Erythroblast (primary cell): ENCODE data around the gene DYNLL1.
"Not testable (repeated sequence)": the region's sequence is repeated elsewhere in the genome, so short reads cannot be mapped to it uniquely, and the experiment has no call there.

Source experiments
- DNase-seq, 2 experiments: peaks; one replicate each; lab custom pipeline; 2025; lab: John Stamatoyannopoulos, UW
- GATA1 ChIP-seq: IDR thresholded peaks from 2 replicates; pipeline ENCODE4 v1.6.1; 2011; ENCODE audit warnings: low read depth, mild to moderate bottlenecking, control low read depth, low read length, moderate library complexity
- POLR2A ChIP-seq: IDR thresholded peaks from 2 replicates; pipeline ENCODE4 v1.6.1; 2011; ENCODE audit warnings: mild to moderate bottlenecking, low read length

Gene DYNLL1

DNA sequence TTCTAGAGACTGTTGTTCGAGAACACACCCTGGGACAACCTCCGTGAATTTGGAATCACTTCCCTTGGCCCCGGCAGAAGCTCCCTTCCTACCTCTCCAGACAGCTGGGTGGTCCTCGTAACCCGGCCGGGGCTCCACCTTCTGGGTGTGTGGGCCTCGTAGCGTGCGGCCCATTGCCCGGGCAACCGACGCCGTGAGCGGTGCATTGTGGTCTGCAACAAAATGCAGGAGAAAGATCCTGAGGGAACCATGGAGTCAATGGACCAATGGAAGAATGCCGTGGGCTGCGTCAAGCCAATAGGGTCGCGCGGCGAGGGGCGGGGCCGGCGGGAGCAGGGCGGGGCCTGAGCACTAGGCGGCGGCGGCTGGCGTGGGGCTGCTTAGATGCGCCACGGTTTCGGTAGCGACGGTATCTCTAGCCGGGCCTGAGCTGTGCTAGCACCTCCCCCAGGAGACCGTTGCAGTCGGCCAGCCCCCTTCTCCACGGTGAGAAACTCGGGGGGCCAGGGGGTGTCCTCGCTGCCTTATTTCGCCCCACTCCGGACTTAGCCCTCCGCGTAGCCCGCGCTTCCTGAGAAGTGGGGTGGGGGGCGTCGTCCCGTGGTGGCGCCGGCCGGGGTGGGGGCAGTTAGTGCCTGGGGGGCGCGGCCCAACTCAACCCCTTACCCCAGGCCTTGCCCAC, at the start of gene DYNLL1:
TSS of gene DYNLL1 (plus strand) at position 383 of the 682 bp plus-strand sequence. CDS start 309 bp downstream, outside the sequence.
- peak; percentile 97 to 99 for DNase-seq
- TF ChIP-seq GATA1: no peak
- peak; percentile 86 for TF ChIP-seq POLR2A

DNA sequence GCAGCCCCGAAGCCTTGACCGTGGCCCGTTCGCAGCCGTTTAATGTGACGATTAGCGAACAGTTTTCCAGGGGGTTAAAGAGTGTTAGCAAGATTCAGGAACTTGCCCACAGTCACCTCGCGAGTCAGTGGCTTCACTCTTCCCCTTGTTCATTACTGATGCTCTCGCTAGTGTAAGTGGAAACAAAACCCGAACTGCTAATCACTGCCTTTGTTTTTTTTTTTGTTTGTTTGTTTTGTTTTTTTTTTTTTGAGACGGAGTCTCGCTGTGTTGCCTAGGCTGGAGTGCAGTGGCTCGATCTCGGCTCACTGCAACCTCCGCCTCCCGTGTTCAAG, 49.1 kb upstream of the DYNLL1 start:
- DNase-seq: not testable (repeated sequence)

GRCh38 chr12:120447992-120448391, 47.9 kb upstream of the DYNLL1 start:
- TF ChIP-seq POLR2A: no peak
- TF ChIP-seq GATA1: no peak
- DNase-seq: no peak

DNA sequence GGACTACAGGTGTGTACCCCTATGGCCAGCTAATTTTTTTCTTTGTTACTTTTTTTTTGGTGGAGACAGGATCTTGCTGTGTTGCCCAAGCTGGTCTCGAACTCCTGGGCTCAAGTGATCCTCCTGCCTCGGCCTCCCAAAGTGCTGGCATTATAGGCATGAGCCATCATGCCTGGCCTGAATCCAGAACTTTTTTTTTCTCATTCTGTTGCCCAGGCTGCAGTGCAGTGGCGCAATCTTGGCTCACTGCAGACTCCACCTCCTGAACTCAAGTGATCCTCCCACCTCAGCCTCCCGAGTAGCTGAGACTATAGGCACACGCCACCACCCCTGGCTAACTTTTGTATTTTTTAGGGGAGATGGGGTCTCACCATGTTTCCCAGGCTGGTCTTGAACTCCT, 43.4 kb upstream of the DYNLL1 start:
- peak; percentile 51 to 68 for DNase-seq

DNA sequence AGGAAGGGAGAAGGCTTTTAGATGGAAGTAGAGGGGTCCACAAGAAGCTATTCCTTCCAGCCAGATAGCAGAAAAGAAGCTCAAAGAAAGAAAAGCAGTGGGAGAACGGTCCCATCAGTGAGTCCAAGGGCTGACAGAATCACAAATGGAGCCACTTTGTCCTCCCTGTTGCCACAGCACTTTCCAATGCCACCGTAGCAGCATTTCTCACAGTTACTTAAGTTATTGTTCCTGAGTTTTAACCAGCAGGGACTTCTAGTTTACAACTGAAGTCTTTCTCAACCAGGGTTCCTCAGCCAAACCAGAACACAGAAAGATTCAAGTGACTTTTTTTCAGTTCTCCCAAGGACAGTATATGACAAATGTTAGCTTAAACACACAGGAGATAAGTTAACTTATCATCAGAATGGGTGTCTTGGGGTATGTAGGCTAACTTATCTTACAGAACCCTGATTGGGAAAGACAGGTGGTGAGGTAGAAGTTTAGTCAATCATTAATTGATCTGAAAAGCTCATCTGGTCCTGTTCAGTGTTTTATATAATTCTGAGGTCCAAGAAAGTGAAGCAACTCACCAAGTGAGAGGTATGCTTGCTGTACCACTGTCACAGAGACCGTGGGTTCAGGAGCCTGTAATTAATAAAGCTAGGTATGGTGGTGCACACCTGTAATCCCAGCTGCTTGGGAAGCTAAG, 42.7 kb upstream of the DYNLL1 start:
- DNase-seq: no peak
- TF ChIP-seq GATA1 (no peak), POLR2A (no peak)

GRCh38 chr12:120453977-120454376, 41.9 kb upstream of the DYNLL1 start:
- TF ChIP-seq GATA1: no peak
- no peak for TF ChIP-seq POLR2A
- peak; percentile 49 to 56 for DNase-seq

DNA sequence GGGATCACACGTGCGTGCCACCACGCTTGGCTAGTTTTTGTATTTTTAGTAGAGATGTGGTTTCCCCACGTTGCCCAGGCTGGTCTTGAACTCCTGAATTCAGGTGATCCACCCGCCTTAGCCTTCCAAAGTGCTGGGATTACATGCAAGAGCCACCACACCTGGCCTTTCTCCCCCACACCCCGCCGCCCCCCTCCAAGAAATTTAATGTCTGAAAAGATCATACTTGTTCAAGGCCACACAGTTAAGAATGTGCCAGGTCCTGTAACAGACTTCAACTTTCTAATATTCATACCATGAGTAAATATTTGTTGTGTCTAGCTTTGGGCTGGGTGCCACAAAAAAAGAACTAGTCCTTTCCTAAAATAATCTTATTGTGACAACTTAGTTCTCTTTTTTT, 40.6 kb upstream of the DYNLL1 start:
- DNase-seq: no peak
- no peak for TF ChIP-seq GATA1
- no peak for TF ChIP-seq POLR2A

- peak; percentile 18 to 33 for DNase-seq
- TF ChIP-seq GATA1: no peak
- TF ChIP-seq POLR2A: no peak
Observed at GRCh38 chr12:120457133-120457532, 38.8 kb upstream of the DYNLL1 start.

DNA sequence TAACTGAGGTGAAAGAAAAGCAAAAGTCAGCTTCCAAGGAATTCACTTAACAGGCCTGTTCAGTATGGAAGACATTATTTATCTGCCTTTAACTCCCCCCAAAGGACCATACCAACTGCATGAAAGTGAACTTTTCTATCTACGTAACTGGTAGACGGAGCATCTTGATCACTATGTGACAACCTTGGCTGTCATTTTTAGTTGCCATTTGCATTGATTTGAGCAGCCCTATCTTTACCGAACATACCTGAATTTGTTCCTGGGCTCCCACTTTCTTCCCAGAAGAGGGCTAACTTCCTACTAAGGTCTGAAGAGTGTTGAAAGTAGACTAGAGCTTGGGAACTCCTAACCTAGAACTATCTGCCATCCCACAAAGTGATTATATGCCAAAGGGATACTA, 35.8 kb upstream of the DYNLL1 start:
- TF ChIP-seq POLR2A (no peak), GATA1 (no peak)
- DNase-seq: no peak

- DNase-seq: no peak
- TF ChIP-seq GATA1 (no peak), POLR2A (no peak)
Observed at GRCh38 chr12:120462099-120462640, 33.7 kb upstream of the DYNLL1 start.

DNA sequence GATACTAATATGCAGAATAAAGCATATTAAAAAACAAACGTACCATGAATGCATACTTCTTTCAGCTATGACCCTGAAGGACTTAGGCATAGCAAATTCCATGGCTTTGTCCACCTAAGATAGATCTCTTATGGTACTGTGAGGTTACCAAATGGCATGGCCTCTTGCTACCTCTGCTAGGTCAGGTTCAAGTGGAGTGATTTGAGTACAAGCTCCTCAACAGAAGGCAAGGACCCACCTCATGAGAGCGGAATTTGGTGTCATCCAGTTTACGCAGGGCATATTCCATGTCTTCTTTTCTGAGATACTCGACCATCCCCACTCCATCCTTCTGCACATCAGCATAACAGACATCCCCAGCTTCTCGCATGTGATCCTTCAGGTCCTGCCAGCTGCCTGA, 32.2 kb upstream of the DYNLL1 start:
- TF ChIP-seq GATA1 (no peak), POLR2A (no peak)
- no peak for DNase-seq

DNA sequence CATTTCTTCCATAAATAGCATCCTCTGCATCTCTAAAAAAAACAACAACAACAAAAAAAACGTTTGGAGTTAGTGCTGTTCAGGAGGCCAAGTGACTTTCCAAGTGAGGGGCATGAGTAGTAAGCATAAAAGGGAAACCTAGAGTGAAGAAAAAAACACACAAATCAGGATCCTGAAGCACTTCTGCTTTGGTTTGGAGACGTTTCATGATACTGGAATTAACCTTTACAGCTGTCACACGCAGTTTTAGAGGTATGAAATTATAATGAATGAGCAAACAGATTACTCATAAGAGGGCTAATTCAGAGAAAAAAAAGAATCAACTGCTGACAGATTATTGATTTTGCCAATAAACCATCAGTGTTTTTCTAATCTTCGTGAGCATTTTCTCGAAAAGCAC, 30.2 kb upstream of the DYNLL1 start:
- TF ChIP-seq POLR2A (no peak), GATA1 (no peak)

DNA sequence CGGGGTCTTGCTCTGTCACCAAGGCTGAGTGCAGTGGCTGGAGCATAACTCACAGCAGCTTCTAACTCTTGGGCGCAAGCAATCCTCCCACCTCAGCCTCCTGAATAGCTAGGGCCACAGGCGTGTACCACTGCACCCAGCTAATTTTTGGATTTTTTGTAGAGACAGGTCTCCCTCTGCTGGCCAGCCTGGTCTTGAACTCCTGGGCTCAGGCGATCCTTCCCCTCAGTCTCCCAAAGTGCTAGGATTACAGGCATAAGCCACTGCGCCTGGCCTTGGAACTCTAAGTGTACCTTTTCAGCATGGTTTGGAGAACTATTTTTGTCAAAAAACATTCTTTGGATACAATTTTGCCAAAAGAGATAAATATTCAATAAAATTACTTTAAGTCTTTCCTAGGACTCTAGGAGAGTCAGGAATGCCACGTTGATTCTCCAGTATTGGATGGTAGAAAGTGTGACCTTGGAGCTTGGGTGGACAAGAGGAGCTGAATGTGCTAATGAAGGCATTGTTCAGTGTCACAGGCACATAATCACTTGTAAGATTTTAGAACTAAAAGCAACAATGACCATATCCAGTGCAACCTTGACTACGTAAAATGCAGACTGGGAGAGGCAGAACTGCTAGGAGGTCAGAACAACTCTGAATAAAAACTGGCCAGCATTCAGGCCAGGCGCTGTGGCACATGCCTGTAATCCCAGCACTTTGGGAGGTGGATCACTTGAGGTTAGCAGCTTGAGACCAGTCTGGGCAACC, 29.2 kb upstream of the DYNLL1 start:
- DNase-seq: peak; percentile 70 to 79
- TF ChIP-seq GATA1 (no peak), POLR2A (no peak)

More for the DNA sequence above, 30.2 kb upstream of the DYNLL1 start:
- DNase-seq: no peak

DNA sequence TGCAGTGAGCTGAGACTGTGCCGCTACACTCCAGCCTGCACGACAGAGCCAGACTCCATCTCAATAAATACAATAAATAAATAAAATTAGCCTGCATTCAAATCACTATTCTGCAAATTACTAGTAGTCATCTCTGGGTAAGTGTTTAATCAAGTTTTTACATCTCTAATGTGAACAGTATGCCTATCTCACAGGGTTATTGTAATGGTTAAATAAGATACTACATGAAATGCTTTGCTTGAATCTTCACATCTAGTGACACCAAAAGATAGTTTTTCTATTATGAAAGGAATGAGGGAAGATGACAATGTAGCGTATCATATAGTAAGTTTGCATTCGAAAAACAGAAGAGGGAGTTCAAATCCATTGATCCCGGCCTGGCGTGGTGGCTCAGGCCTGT, 28.5 kb upstream of the DYNLL1 start:
- no peak for DNase-seq
- TF ChIP-seq POLR2A: no peak
- TF ChIP-seq GATA1: no peak
